ENCODE data around the gene INSRR.

INSRR gene

GRCh38 chr1:156802421-156802935, 56.4 kb downstream of the INSRR start:
- Histone ChIP-seq H3K4me3 (ENCODE audit: low read depth in 1 of 2, low read length in 1 of 2) (no peak overlapping the region), H3K27me3 (no peaks in the 10 kb centered on the region), H3K27ac (no peak overlapping the region), H3K36me3 (peaks cover 49% of the 10 kb centered on the region), H3K4me1 (ENCODE audit: control insufficient read depth in 1 of 2, insufficient read depth in 1 of 2, low read depth in 1 of 2, low read length in 1 of 2) (no peaks in the 10 kb centered on the region), H3K9me3 (no peaks in the 10 kb centered on the region)
- TF ChIP-seq, protein P1, sequence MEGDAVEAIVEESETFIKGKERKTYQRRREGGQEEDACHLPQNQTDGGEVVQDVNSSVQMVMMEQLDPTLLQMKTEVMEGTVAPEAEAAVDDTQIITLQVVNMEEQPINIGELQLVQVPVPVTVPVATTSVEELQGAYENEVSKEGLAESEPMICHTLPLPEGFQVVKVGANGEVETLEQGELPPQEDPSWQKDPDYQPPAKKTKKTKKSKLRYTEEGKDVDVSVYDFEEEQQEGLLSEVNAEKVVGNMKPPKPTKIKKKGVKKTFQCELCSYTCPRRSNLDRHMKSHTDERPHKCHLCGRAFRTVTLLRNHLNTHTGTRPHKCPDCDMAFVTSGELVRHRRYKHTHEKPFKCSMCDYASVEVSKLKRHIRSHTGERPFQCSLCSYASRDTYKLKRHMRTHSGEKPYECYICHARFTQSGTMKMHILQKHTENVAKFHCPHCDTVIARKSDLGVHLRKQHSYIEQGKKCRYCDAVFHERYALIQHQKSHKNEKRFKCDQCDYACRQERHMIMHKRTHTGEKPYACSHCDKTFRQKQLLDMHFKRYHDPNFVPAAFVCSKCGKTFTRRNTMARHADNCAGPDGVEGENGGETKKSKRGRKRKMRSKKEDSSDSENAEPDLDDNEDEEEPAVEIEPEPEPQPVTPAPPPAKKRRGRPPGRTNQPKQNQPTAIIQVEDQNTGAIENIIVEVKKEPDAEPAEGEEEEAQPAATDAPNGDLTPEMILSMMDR (IDR thresholded peaks at IDR 0.05), result no peak

- H3K9me3 ChIP-seq, result no peaks in the 10 kb centered on the region
- H3K4me1 ChIP-seq (ENCODE audit: control insufficient read depth in 1 of 2, insufficient read depth in 1 of 2, low read depth in 1 of 2, low read length in 1 of 2), result no peaks in the 10 kb centered on the region
- peaks cover 58% of the 10 kb centered on the region for H3K36me3 ChIP-seq
- no peaks in the 10 kb centered on the region for H3K27me3 ChIP-seq
- TF ChIP-seq, protein P1 (IDR thresholded peaks at IDR 0.05), result no peak
- H3K4me3 ChIP-seq (ENCODE audit: low read depth in 1 of 2, low read length in 1 of 2), result no peak overlapping the region
- H3K27ac ChIP-seq, result no peak overlapping the region
Measured at GRCh38 chr1:156801409-156802121, 57.4 kb downstream of the INSRR start.

- Histone ChIP-seq H3K4me3 (ENCODE audit: low read depth in 1 of 2, low read length in 1 of 2) (no peak overlapping the region), H3K9me3 (no peaks in the 10 kb centered on the region), H3K27me3 (no peaks in the 10 kb centered on the region), H3K27ac (no peak overlapping the region), H3K36me3 (peaks cover 100% of the 10 kb centered on the region), H3K4me1 (ENCODE audit: control insufficient read depth in 1 of 2, insufficient read depth in 1 of 2, low read depth in 1 of 2, low read length in 1 of 2) (no peaks in the 10 kb centered on the region)
- TF ChIP-seq, protein P1 (IDR thresholded peaks at IDR 0.05), result no peak
Measured at GRCh38 chr1:156797212-156797871, 61.6 kb downstream of the INSRR start.

- Histone ChIP-seq H3K4me3 (ENCODE audit: low read depth in 1 of 2, low read length in 1 of 2) (no peak overlapping the region), H3K27me3 (no peaks in the 10 kb centered on the region), H3K9me3 (no peaks in the 10 kb centered on the region), H3K36me3 (peaks cover 98% of the 10 kb centered on the region), H3K4me1 (ENCODE audit: control insufficient read depth in 1 of 2, insufficient read depth in 1 of 2, low read depth in 1 of 2, low read length in 1 of 2) (peaks cover 2 to 3% of the 10 kb centered on the region in 2 experiments), H3K27ac (no peak overlapping the region)
- TF ChIP-seq, protein P1 (IDR thresholded peaks at IDR 0.05), result no peak
Measured at GRCh38 chr1:156796340-156797097, 62.4 kb downstream of the INSRR start.

DNA sequence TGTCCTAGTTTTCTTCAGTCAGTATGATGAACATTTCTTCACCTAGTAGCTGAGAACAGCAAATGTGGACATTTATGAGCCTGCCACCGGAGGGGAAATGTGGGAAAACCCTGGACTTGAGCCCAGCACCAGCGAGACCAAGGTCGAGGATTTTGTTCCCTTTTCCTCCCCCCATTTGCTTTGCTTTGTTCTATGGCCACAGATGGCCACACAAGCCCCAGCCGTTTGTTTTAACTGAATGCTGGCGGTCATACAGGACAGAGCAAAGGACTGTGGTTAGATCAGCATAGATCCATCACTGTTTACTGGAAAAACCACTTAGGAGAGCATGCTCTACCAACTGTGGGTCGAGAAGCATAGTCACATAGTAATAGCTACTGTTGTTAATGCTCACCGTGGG, 63.1 kb downstream of the INSRR start:
- Histone ChIP-seq H3K27ac (no peak overlapping the region), H3K9me3 (no peaks in the 10 kb centered on the region), H3K4me3 (ENCODE audit: low read depth in 1 of 2, low read length in 1 of 2) (no peak overlapping the region), H3K27me3 (no peaks in the 10 kb centered on the region), H3K36me3 (peaks cover 98% of the 10 kb centered on the region), H3K4me1 (ENCODE audit: control insufficient read depth in 1 of 2, insufficient read depth in 1 of 2, low read depth in 1 of 2, low read length in 1 of 2) (peaks cover 7% of the 10 kb centered on the region in 2 experiments)
- TF ChIP-seq, protein P1 (IDR thresholded peaks at IDR 0.05), result no peak

All from neutrophil (primary cell).